Measurements from ENCODE around the gene F9.

DNA sequence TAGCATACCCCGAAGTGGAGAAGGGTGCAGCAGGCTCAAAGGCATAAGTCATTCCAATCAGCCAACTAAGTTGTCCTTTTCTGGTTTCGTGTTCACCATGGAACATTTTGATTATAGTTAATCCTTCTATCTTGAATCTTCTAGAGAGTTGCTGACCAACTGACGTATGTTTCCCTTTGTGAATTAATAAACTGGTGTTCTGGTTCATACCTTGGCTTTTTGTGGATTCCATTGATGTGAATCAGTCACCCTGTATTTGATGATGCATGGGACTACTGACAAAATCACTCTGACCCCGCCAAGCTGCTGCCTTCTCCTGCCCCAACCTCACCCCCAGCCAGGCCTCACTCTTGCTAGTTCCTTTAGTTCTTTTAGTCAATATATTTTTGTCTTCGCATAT is 32.7 kb downstream of the F9 start:
- TF ChIP-seq, protein P1, sequence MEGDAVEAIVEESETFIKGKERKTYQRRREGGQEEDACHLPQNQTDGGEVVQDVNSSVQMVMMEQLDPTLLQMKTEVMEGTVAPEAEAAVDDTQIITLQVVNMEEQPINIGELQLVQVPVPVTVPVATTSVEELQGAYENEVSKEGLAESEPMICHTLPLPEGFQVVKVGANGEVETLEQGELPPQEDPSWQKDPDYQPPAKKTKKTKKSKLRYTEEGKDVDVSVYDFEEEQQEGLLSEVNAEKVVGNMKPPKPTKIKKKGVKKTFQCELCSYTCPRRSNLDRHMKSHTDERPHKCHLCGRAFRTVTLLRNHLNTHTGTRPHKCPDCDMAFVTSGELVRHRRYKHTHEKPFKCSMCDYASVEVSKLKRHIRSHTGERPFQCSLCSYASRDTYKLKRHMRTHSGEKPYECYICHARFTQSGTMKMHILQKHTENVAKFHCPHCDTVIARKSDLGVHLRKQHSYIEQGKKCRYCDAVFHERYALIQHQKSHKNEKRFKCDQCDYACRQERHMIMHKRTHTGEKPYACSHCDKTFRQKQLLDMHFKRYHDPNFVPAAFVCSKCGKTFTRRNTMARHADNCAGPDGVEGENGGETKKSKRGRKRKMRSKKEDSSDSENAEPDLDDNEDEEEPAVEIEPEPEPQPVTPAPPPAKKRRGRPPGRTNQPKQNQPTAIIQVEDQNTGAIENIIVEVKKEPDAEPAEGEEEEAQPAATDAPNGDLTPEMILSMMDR (conservative IDR thresholded peaks at IDR 0.05; ENCODE audit: low read length) = no peak
- TF ChIP-seq EZH2phosphoT487 (IDR thresholded peaks at IDR 0.05; ENCODE audit: borderline replicate concordance) = no peak

All from Loucy (cell line).